ENCODE data around the gene SLC16A13. TPM values are rescaled to one million over a fixed set of nuclear protein-coding genes. Genes with fewer than 3 reads are reported as not detected.

SLC16A13 gene
- total RNA-seq, 2 donors from 2014 or later, result 0.56 TPM; not detected in 1

- no peak for ATAC-seq (ENCODE audit: insufficient number of reproducible peaks, low FRiP score, low read depth)
- H3K27ac ChIP-seq, result peak overlapping the region; percentile 97 to 98
- TF ChIP-seq CTCF (IDR thresholded peaks at IDR 0.05), result no peak
Measured at GRCh38 chr17:7011942-7012254, 23.9 kb upstream of the SLC16A13 start.

GRCh38 chr17:7014261-7014994, 21.4 kb upstream of the SLC16A13 start:
- DNase-seq (ENCODE audit: low spot score), result peak; percentile 91
- peak; percentile 72 for ATAC-seq (ENCODE audit: insufficient number of reproducible peaks, low FRiP score, low read depth)
- Histone ChIP-seq H3K36me3 (no peaks in the 10 kb centered on the region), H3K27ac (peak overlapping the region; percentile 97 to 98), H3K4me3 (peak overlapping the region; percentile 89), H3K4me1 (ENCODE audit: control insufficient read depth in 1 of 2, low read depth in 2 of 2) (peaks cover 35 to 71% of the 10 kb centered on the region in 2 donors), H3K9me3 (no peaks in the 10 kb centered on the region), H3K27me3 (replicated peaks; ENCODE audit: insufficient read depth) (no peaks in the 10 kb centered on the region)
- TF ChIP-seq CTCF (IDR thresholded peaks at IDR 0.05), result peak; percentile 88

More at GRCh38 chr17:7011942-7012254, 23.9 kb upstream of the SLC16A13 start:
- DNase-seq (ENCODE audit: low spot score), result no peak
- H3K4me1 ChIP-seq (ENCODE audit: control insufficient read depth in 1 of 2, low read depth in 2 of 2), result peaks cover 31 to 54% of the 10 kb centered on the region in 2 donors
- no peaks in the 10 kb centered on the region for H3K9me3 ChIP-seq
- H3K4me3 ChIP-seq, result peak overlapping the region; percentile 89
- H3K36me3 ChIP-seq, result peaks cover 1% of the 10 kb centered on the region
- no peaks in the 10 kb centered on the region for H3K27me3 ChIP-seq (replicated peaks; ENCODE audit: insufficient read depth)

- no peak for DNase-seq (ENCODE audit: low spot score)
- no peak for ATAC-seq (ENCODE audit: insufficient number of reproducible peaks, low FRiP score, low read depth)
- H3K4me1 ChIP-seq (ENCODE audit: control insufficient read depth in 1 of 2, low read depth in 2 of 2), result peaks cover 30 to 66% of the 10 kb centered on the region in 2 donors
- no peaks in the 10 kb centered on the region for H3K9me3 ChIP-seq
- TF ChIP-seq CTCF (IDR thresholded peaks at IDR 0.05), result no peak
- H3K4me3 ChIP-seq, result peak overlapping the region; percentile 89
- H3K36me3 ChIP-seq, result no peaks in the 10 kb centered on the region
- peak overlapping the region; percentile 97 to 98 for H3K27ac ChIP-seq
- no peaks in the 10 kb centered on the region for H3K27me3 ChIP-seq (replicated peaks; ENCODE audit: insufficient read depth)
Measured at GRCh38 chr17:7014995-7015958, 20.5 kb upstream of the SLC16A13 start.

- no peak for ATAC-seq (ENCODE audit: insufficient number of reproducible peaks, low FRiP score, low read depth)
- Histone ChIP-seq H3K4me3 (no peak overlapping the region), H3K9me3 (no peaks in the 10 kb centered on the region), H3K27ac (peak overlapping the region; percentile 25 to 97), H3K27me3 (replicated peaks; ENCODE audit: insufficient read depth) (no peaks in the 10 kb centered on the region), H3K36me3 (no peaks in the 10 kb centered on the region), H3K4me1 (ENCODE audit: control insufficient read depth in 1 of 2, low read depth in 2 of 2) (peaks cover 18 to 65% of the 10 kb centered on the region in 2 donors)
- no peak for DNase-seq (ENCODE audit: low spot score)
- no peak for TF ChIP-seq CTCF (IDR thresholded peaks at IDR 0.05)
Measured at GRCh38 chr17:7016418-7016817, 19.4 kb upstream of the SLC16A13 start.

Data from thoracic aorta (tissue), 2 donors.